NCI-H2081 treated with DMSO at 0.1 percent for 48 hours (cell line): ENCODE data around the gene FNDC3B.

Experiments used
- DNase-seq: peaks from one replicate; lab custom pipeline; 2025; lab: John Stamatoyannopoulos, UW

Gene FNDC3B

DNA sequence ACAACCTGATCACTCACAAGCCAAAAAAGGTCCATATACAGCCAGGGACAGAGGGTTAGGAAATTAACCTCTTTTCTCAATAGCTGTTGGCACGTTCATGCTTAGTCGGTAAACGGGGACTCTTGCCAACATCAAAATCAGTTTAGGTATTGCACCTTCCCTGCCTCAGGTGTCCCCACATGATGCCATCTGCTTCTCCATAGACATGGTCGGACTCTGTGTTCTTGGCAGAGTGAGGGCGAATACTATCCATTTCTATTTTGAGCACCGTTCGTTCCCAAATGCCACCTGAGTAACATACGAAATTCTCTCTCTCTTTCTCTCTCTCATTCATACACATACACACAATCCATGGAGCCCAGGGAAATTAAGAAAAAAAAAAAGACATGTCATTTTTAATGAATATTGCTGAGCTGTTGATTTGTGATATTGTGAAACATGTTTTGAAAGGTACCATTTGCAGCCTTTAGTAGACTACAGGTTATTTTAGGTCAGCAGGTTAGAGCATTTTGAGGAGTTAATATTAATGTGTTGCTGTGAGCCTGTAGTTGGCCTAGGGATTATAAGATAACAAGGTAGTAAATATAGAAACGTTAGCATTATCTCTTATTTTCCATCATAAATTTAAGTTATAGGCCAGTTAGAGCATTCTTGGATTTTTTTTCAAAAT is 330.3 kb downstream of the FNDC3B start:
- DNase-seq: no peak

DNA sequence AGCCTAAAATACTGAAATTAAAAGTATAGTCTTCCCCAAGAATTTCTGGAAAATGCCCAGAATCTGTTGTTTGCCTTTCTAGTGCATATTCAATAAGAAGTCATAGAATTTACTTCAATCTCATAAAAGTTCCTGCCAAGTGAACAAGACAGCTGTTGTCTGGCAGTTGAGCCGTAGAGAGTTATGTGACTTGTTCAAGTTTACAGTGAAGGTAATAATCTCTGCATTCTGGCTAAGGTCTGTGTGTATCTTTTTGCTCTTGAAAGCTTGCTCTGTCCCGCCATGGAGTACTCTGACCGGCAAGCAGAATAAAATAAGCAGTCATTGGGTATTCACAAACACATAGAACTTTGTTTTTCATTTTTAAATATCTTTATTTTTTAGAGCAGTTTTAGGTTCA is 331.0 kb downstream of the FNDC3B start:
- DNase-seq: no peak

DNA sequence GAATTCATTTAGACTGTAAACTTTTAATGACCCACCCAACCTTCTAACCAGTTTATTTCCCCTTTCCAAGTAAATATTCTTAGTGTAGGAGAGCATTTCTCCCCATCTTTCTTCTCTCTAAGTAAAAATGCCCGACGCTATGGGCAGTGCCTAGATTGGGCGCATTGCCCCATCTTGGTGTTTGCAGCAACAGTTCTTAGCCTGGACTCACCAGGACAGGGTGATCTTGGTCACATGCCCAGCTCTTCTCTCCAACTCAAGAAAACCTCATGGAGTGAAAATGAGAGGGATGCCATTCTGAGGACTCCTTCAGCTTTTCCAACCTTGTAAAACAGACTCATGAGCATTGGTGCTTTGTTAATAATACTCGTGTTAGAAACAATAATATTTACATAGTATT is 332.2 kb downstream of the FNDC3B start:
- DNase-seq: no peak

- no peak for DNase-seq
Measured at GRCh38 chr3:172372895-172373294, 333.5 kb downstream of the FNDC3B start.

DNA sequence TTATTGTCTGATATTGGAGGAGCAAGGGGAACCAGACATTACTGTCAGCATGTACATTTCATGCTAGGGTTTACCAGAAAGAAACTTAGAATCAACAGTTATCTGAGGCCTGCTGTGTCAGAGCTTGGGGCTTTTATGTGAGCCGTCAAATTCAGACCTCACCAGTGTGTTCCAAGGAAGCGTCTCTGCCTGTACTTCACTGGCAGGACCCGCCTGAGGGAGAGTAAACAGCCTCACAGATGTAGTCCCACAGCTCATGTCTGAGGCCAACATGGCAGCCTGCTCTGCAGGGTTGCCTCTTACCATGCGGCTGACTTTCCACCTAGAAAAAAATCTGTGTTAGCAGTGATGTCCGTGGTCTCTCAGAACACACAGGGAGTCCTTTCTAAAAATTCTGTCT is 334.5 kb downstream of the FNDC3B start:
- DNase-seq: no peak

- no peak for DNase-seq
Measured at GRCh38 chr3:172375206-172375850, 335.9 kb downstream of the FNDC3B start.

DNA sequence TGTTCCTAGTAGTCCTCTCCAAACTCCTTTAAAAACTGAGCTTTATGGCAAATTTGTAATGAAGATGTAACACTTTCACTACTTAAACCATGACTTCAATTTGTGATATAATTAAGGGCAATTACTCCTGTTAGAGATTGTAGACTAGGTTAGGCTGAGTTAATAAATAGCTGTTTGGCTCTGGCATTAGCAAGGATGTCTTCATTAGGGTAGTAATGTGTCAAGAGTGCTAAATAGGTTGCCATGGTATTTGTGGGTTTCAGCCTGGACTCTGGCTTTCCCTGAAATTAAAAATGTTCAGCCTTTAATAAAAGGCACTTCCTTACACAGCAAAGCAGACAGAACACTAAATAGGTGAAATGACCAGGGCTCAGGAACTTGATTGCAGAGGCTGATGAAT is 337.0 kb downstream of the FNDC3B start:
- no peak for DNase-seq

DNA sequence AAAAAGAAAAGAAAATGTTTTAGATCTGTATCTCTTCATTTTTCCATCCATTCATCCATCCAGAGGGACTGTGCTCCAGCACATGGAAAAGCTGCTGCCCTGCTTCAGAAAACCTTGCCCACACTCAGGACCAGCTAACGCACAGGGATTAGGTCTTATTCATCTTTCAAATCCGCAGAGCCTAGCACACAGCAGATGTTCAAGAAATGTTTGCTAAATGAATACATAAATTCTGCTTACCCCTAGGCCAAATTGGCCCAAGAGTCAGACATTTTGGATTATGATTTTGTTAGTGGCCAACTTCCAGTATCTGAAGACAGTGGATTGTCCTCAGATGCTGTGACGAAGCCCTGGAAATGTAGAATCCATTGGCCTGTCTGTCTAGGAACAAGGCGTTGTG is 337.5 kb downstream of the FNDC3B start:
- DNase-seq: no peak

- no peak for DNase-seq
Measured at GRCh38 chr3:172378439-172378838, 339.1 kb downstream of the FNDC3B start.

- no peak for DNase-seq
Measured at GRCh38 chr3:172379372-172379771, 340.0 kb downstream of the FNDC3B start.

DNA sequence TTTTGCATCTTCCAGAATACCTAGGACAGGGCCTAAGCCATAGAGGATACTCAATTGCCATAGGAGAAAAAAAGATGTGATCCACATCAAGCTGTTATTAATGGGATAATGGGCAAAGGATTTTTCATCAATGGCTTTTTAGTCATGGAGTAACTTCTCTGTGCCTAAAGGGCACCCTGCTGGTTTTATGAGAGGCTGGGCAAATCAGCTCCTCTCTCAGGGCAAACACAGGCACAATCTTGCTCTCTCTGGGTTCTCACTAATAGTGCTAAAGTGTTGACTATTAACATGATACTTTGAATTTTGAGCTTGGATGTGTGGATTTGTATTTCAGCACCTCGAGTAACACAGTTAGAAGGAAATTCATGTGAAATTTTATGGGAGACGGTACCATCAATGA is 341.3 kb downstream of the FNDC3B start:
- DNase-seq: no peak

- no peak for DNase-seq
Measured at GRCh38 chr3:172383306-172383796, 344.0 kb downstream of the FNDC3B start.

- no peak for DNase-seq
Measured at GRCh38 chr3:172384836-172385235, 345.5 kb downstream of the FNDC3B start.

GRCh38 chr3:172387728-172388127 is 348.4 kb downstream of the FNDC3B start:
- no peak for DNase-seq

DNA sequence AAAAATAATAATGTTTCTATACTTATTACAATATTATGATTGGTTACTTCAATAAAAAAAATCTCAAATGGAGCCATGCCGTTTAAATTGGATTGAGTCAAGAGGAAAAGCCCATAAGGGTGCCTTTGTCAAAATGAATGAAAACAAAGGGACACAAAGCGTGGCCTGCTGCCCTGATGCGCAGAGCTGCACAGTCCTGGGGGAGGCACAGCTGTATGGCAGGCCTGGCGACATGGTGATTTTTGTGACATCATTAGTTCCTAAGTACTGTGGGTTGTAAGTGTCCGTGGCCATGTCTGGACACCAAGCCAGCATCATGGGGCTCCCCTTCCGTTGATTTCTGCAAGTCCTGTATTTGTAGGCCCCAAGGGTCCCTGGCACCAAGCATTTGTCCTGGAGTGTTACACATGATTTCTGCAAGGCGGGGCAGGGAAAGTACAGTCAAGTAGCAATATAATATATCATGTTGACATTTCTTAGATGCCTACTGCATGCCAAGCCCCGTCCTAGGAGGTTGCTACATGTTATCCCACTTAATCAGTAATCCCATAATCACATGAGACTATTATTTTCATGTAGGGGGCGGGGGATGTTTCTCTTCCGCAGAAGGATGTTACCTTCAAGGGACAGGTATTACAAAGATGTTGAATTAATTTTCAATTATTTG is 349.2 kb downstream of the FNDC3B start:
- no peak for DNase-seq

DNA sequence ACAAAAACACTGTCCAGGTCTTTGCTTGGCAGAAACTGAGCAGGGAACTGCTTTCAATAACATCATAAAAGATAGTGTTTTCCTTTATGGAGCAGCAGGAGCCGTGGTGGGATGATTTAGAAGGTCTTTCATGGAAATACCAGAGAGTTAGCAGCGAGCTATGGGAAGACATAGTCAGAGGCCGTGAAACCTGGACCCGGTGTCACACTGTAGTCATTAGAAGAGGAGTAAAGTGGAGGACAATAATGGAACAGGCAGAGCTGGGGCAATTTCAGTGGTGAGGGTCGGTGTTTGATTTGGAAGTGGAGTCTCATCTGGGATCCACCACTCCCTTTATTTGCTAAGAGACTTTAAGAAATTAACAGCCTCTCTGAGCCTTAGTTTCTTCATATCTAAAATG is 351.4 kb downstream of the FNDC3B start:
- no peak for DNase-seq

DNA sequence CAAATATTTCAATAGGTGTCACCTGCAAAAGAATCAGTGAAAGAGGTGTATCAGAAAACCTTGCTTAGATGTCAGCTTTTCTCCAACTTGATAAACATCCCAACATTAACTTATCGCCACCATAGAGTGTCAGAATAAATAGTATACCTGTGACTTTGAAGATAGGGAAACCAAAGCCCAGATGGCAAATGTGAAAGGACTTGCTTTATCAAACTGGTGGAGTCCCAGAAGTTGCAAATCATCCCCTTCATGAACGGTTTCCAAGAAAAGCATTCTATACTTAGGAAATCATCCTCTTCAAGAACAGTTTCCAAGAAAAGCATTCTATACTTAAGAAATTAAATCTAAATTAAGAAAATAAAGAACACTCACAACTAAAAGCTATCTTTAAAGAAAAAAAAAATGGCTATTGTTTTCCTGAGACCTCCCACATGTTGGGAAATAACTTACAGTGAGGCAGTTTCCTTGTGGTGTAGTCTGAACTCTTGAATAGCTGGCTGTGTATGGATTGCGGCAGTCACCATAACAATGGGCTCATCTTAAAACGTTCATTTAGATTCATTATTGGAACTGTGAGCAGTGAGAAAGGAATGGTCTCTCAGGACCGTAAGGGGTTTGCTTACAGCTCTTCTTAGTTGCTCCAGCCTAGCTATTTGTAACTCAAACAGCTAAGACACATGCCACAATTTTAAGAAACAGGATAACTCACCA is 352.4 kb downstream of the FNDC3B start:
- no peak for DNase-seq

DNA sequence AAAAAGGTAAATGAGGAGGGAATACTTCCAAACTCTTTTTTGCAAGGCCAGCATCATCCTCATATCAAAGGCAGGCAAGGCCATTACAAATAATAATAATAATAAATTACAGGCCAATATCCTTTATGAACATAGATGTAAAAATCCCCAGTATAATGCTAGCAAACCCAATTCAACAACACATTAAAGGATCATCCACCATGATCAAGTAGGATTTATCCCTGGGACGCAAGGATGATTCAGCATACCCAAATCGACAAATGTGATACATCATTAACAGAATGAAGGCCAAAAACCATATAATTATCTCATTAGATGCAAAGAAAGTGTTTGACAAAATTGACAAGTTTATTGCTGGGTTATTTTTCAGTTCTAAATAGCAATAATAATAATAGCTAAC is 355.3 kb downstream of the FNDC3B start:
- DNase-seq: no peak

DNA sequence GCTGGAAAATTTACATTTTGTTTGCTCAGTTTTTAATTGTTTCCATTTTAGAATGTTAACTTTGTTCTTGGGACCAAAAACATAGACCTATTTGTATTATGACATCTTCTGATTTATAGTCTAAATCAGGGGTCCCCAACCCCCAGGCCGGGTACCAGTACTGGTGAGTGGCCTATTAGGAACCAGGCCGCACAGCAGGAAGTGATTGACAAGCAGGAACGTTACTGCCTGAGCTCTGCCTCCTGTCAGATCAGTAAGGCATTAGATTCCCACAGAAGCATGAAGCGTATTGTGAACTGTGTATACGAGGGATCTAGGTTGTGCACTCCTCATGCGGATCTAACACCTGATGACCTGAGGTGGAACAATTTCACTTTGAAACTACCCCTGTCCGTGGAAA is 357.0 kb downstream of the FNDC3B start:
- DNase-seq: no peak

DNA sequence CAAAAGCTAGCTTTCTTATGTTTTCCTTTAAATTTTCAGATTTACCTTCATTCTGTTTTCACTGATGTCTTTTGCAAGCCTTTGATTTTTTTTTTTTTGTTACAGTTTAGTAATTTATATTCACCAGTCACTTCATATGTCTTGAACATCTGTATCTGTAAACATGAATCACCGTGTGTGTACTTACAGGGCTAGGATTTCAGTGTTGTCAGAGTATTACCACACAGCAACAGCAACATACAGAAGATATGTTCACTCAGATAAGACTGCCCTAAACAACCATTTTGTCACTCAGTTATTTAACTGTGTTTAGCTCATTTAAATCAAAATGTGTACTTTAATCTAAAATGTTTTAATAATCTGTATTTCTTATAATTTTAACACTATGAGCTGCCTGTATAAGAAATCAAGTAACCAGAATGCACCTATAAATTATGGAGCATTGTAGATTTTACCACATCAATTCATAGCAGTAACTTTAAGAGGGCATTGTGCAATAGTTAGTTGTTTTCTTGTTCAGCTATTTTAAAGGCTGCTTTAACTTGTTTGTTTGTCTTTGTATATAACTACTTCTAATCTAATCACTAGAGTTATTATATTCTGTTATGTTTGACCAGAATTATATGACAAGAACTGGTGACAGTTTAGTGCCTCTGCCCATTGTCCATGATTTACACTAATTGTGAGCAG is 358.5 kb downstream of the FNDC3B start:
- DNase-seq: no peak

- no peak for DNase-seq
Measured at GRCh38 chr3:172398484-172398883, 359.1 kb downstream of the FNDC3B start.

- no peak for DNase-seq
Measured at GRCh38 chr3:172402090-172402489, 362.7 kb downstream of the FNDC3B start.
